ENCODE measurements around the gene SV2B. TPM values are rescaled to one million over a fixed set of nuclear protein-coding genes. Genes with fewer than 3 reads are reported as not detected.

SV2B gene
- total and polyA plus RNA-seq, 2 experiments from 2014 or later = 0.06 to 0.76 TPM

- ATAC-seq (no peak), DNase-seq (ENCODE audit: low spot score) (peak; percentile 27)
- H3K79me2 ChIP-seq (replicated peaks; ENCODE audit: insufficient read depth) = no peaks in the 10 kb centered on the region
- H3K4me3 ChIP-seq = no peak overlapping the region
- H3K4me1 Mint-ChIP-seq = peaks cover 8% of the 10 kb centered on the region; the same call in 1 of the 3 replicates
- H4K20me1 ChIP-seq (replicated peaks; ENCODE audit: insufficient read depth) = no peaks in the 10 kb centered on the region
- TF ChIP-seq CTCF (conservative IDR thresholded peaks at IDR 0.05; ENCODE audit: low read depth in 2 of 2) = peak; percentile 57 to 67
- TF ChIP-seq, protein P1, sequence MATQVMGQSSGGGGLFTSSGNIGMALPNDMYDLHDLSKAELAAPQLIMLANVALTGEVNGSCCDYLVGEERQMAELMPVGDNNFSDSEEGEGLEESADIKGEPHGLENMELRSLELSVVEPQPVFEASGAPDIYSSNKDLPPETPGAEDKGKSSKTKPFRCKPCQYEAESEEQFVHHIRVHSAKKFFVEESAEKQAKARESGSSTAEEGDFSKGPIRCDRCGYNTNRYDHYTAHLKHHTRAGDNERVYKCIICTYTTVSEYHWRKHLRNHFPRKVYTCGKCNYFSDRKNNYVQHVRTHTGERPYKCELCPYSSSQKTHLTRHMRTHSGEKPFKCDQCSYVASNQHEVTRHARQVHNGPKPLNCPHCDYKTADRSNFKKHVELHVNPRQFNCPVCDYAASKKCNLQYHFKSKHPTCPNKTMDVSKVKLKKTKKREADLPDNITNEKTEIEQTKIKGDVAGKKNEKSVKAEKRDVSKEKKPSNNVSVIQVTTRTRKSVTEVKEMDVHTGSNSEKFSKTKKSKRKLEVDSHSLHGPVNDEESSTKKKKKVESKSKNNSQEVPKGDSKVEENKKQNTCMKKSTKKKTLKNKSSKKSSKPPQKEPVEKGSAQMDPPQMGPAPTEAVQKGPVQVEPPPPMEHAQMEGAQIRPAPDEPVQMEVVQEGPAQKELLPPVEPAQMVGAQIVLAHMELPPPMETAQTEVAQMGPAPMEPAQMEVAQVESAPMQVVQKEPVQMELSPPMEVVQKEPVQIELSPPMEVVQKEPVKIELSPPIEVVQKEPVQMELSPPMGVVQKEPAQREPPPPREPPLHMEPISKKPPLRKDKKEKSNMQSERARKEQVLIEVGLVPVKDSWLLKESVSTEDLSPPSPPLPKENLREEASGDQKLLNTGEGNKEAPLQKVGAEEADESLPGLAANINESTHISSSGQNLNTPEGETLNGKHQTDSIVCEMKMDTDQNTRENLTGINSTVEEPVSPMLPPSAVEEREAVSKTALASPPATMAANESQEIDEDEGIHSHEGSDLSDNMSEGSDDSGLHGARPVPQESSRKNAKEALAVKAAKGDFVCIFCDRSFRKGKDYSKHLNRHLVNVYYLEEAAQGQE (IDR thresholded peaks at IDR 0.05; ENCODE audit: unreplicated experiment) = no peak
- no peak overlapping the region for H3K4me3 Mint-ChIP-seq
- H3K27ac ChIP-seq (ENCODE audit: low read depth) = no peak overlapping the region
- H2AFZ ChIP-seq = no peak overlapping the region
- no peaks in the 10 kb centered on the region; the same call in 1 of the 2 replicates for H3K4me1 ChIP-seq (ENCODE audit: insufficient read depth)
- no peaks in the 10 kb centered on the region for H3K27me3 ChIP-seq (ENCODE audit: insufficient read depth)
- no peaks in the 10 kb centered on the region for H3K36me3 ChIP-seq (ENCODE audit: insufficient read depth)
- H3K27me3 Mint-ChIP-seq (ENCODE audit: insufficient read depth, low read depth, poor library complexity) = no peaks in the 10 kb centered on the region
- no peak overlapping the region for H3K4me2 ChIP-seq
- H3K27ac Mint-ChIP-seq = no peak overlapping the region
- H3K36me3 Mint-ChIP-seq (ENCODE audit: low read depth) = no peaks in the 10 kb centered on the region
- H3K9me2 ChIP-seq (ENCODE audit: insufficient read depth) = no peaks in the 10 kb centered on the region
- H3K9me3 Mint-ChIP-seq = peaks cover 8% of the 10 kb centered on the region
- no peaks in the 10 kb centered on the region for H3F3A ChIP-seq (replicated peaks; ENCODE audit: low read depth)
Measured at GRCh38 chr15:91068966-91069365, 31.1 kb upstream of the SV2B start.

DNA sequence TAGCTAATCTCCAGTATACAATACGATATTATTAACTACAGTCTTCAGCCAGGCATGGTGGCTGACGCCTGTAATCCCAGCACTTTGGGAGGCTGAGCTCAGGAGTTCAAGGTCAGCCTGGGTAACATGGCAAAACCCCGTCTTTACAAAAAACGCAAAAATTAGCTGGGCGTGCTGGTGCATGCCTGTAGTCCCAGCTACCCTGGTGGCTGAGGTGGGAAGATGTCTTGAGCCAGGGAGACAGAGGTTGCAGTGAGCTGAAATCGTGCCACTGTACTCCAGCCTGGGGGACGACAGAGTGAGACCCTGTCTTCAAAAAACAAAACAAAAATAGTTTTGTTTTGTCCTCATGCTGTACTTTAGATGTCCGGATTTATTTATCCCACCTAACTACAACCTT is 29.2 kb upstream of the SV2B start:
- peak; percentile 25 for DNase-seq (ENCODE audit: low spot score)
- Histone ChIP-seq H3K36me3 (ENCODE audit: insufficient read depth) (no peaks in the 10 kb centered on the region), H3K9me2 (ENCODE audit: insufficient read depth) (no peaks in the 10 kb centered on the region), H3K27ac (ENCODE audit: low read depth) (no peak overlapping the region), H2AFZ (no peak overlapping the region), H4K20me1 (replicated peaks; ENCODE audit: insufficient read depth) (no peaks in the 10 kb centered on the region), H3K4me2 (no peak overlapping the region), H3K79me2 (replicated peaks; ENCODE audit: insufficient read depth) (no peaks in the 10 kb centered on the region), H3K4me3 (no peak overlapping the region), H3F3A (replicated peaks; ENCODE audit: low read depth) (no peaks in the 10 kb centered on the region), H3K4me1 (ENCODE audit: insufficient read depth) (no peaks in the 10 kb centered on the region; the same call in 1 of the 2 replicates), H3K27me3 (ENCODE audit: insufficient read depth) (no peaks in the 10 kb centered on the region)
- Mint-ChIP-seq H3K27ac (no peak overlapping the region), H3K4me1 (peaks cover 8% of the 10 kb centered on the region; the same call in 1 of the 3 replicates), H3K4me3 (no peak overlapping the region), H3K27me3 (ENCODE audit: insufficient read depth, low read depth, poor library complexity) (no peaks in the 10 kb centered on the region), H3K9me3 (no peaks in the 10 kb centered on the region), H3K36me3 (ENCODE audit: low read depth) (no peaks in the 10 kb centered on the region)
- ATAC-seq = peak; percentile 65
- TF ChIP-seq EZH2 (IDR thresholded peaks at IDR 0.05; ENCODE audit: low read depth, unreplicated experiment) = no peak
- no peak for TF ChIP-seq ZNF331 (CRISPR knock-in tag; IDR thresholded peaks at IDR 0.05; ENCODE audit: low read depth)
- no peak for TF ChIP-seq EZH2phosphoT487 (IDR thresholded peaks at IDR 0.05; ENCODE audit: unreplicated experiment)
- TF ChIP-seq NANOG (IDR thresholded peaks at IDR 0.05; ENCODE audit: borderline replicate concordance) = no peak
- TF ChIP-seq CREB1 (CRISPR knock-in tag; IDR thresholded peaks at IDR 0.05; ENCODE audit: low read depth) = no peak
- TF ChIP-seq, protein P1 (IDR thresholded peaks at IDR 0.05; ENCODE audit: unreplicated experiment) = no peak
- TF ChIP-seq JUNB (IDR thresholded peaks at IDR 0.05; ENCODE audit: unreplicated experiment) = no peak
- no peak for TF ChIP-seq ZNF114 (CRISPR knock-in tag; IDR thresholded peaks at IDR 0.05)
- no peak; a peak in 1 of 4 replicates for TF ChIP-seq CTCF (conservative IDR thresholded peaks at IDR 0.05; ENCODE audit: low read depth in 2 of 2)
- no peak for TF ChIP-seq STAT1 (IDR thresholded peaks at IDR 0.05; ENCODE audit: unreplicated experiment)
